Measurements from ENCODE around the gene TTC3.
A peak's percentile ranks its signal among the peaks of the same experiment; 100 is the strongest.
"Not testable (repeated sequence)": the region's sequence is repeated elsewhere in the genome, so short reads cannot be mapped to it uniquely, and the experiment has no call there.

The TTC3 gene, protein sequence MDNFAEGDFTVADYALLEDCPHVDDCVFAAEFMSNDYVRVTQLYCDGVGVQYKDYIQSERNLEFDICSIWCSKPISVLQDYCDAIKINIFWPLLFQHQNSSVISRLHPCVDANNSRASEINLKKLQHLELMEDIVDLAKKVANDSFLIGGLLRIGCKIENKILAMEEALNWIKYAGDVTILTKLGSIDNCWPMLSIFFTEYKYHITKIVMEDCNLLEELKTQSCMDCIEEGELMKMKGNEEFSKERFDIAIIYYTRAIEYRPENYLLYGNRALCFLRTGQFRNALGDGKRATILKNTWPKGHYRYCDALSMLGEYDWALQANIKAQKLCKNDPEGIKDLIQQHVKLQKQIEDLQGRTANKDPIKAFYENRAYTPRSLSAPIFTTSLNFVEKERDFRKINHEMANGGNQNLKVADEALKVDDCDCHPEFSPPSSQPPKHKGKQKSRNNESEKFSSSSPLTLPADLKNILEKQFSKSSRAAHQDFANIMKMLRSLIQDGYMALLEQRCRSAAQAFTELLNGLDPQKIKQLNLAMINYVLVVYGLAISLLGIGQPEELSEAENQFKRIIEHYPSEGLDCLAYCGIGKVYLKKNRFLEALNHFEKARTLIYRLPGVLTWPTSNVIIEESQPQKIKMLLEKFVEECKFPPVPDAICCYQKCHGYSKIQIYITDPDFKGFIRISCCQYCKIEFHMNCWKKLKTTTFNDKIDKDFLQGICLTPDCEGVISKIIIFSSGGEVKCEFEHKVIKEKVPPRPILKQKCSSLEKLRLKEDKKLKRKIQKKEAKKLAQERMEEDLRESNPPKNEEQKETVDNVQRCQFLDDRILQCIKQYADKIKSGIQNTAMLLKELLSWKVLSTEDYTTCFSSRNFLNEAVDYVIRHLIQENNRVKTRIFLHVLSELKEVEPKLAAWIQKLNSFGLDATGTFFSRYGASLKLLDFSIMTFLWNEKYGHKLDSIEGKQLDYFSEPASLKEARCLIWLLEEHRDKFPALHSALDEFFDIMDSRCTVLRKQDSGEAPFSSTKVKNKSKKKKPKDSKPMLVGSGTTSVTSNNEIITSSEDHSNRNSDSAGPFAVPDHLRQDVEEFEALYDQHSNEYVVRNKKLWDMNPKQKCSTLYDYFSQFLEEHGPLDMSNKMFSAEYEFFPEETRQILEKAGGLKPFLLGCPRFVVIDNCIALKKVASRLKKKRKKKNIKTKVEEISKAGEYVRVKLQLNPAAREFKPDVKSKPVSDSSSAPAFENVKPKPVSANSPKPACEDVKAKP (N-terminal part only)

DNA sequence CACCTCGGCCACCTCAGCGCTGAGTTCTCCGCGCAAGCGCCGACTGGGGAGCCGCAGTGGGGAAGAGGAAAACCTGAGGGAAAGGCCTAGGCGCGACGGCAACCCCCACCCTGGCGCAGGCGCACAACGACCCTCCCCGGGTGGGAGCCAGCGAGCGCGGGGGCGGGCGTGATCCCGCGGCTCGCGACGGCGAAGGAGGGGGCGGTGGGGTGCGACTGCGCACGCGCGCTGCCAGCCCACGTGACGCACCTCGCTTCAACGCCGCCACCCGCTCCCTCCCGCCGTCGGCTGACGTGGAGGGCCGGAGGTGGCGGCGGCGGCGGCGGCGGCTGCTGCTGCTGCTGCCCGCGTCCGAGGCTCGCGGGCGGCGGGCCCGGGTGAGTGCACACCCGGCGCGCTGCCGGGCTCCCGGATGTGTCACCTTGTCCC is at the start of gene TTC3, which contains the start of gene PIGP:
TTC3 (plus strand) TSS at position 267 of the 429 bp plus-strand sequence. CDS start 14,004 bp downstream, outside the sequence.
PIGP (minus strand) TSS at position 84 of the 429 bp plus-strand sequence. CDS start 556 bp downstream, outside the sequence.
- peak; percentile 91 for DNase-seq (ENCODE audit: low spot score)

GRCh38 chr21:37026499-37026898 is 46.6 kb upstream of the TTC3 start:
- DNase-seq (ENCODE audit: low spot score): no peak

- no peak for DNase-seq (ENCODE audit: low spot score)
Observed at GRCh38 chr21:37028570-37028969, 44.5 kb upstream of the TTC3 start.

DNA sequence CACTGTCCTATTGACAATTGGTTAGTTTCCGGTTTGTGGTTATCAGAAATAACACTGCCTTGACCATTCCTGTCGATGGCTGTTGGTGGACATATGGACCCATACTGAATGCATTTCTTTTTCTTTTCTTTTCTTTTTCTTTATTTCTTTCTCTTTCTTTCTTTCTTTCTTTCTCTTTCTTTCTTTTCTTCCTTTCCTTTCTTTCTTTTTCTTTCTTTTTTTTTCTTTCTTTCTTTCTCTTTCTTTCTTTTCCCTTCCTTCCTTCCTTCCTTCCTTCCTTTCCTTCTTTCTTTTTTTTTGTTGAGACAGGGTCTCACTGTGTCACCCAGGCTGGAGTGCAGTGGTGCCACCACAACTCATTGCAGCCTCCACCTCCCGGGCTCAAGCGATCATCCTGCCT is 42.2 kb upstream of the TTC3 start:
- no peak for DNase-seq (ENCODE audit: low spot score)

DNA sequence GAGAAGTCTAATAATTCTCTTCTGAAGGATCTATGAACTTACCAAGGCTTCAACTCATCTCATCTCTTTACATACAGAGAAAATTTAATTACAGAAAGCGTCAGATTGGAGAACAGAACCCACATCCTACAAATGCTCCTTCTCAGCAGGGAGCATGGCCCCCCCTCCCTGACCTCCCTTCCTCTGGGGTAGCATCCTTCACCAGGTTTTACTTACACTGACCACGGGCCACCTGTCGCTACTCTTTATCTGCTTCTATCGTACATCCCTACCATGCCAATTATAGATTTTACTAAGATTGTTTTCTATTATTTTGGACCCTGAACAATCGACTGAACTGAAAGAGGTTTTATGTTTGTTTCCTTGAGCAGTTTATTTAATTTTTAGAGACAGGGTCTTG is 40.8 kb upstream of the TTC3 start:
- DNase-seq (ENCODE audit: low spot score): no peak

DNA sequence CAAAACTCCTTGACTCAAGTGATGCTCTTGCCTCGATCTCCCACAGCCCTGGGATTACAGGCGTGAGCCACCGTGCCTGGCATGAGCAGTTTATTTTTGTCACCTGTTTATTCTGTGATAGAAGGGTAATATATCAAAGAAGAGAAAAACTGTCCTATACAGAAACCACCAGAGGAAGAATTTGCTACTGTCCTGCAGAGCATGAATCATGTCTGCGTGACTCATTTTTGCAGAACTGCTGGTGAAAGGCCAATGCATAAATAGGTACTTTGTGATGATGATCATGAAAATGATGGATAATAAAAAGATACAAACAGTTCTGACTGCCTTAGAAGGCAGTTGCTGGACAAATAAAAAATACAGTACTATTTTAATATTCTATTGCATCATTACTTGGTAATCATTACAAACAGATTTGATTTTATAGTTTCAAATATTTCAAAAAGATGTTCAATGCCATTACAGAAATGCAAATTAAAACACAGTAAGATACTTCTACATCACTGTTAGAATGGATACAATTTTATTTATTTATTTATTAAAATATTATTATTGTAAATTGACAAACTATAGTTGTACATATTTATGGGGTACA is 40.1 kb upstream of the TTC3 start:
- DNase-seq (ENCODE audit: low spot score): no peak

- DNase-seq (ENCODE audit: low spot score): not testable (repeated sequence)
Observed at GRCh38 chr21:37034394-37034793, 38.7 kb upstream of the TTC3 start.

- DNase-seq (ENCODE audit: low spot score): no peak
Observed at GRCh38 chr21:37036177-37036576, 36.9 kb upstream of the TTC3 start.

DNA sequence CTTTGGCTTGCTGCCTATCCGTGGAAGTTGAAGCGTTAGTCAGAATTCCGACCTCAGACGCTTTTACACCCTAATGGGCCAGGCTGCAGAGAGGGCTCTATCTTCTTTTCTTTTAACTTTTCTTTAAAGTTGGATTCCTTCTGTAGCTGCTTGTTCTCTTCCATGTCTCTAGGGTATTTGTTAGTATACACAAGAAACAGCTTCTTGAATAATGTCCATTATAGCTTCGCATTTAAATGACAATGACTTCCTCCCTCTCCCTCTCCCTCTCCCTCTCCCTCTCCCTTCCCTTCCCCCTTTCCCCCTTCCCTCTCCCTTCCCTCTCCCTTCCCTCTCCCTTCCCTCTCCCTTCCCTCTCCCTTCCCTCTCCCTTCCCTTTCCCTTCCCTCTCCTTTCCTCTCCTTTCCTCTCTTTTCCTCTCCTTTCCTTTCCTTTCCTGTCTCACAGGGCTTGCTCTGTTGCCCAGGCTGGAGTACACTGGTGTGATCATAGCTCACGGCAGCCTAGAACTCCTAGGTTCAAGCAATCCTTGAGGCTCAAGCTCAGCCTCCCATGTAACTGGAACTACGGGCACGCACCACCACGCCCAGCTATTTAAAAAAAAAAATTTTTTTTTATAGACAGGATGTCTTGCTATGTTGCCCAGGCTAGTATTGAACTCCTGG is 33.5 kb upstream of the TTC3 start:
- no peak for DNase-seq (ENCODE audit: low spot score)

DNA sequence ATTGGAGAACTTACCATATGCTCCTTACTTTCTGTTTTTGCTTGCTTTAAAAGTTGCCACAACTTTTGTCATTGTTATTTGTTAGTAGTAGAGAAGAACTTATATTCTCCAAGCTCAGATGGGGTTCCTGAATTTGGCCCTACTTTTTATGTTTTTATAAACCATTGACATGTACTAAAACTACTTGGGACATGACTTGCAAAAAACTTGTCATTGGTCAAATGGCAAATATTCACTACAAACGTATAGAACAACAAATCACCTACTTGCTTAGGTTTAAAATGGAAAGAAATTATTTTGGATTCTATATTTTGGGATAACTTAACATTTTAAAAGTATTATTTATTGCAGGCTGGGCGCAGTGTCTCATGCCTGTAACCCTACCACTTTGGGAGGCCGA is 32.8 kb upstream of the TTC3 start:
- DNase-seq (ENCODE audit: low spot score): no peak

GRCh38 chr21:37041706-37042271 is 31.3 kb upstream of the TTC3 start:
- no peak for DNase-seq (ENCODE audit: low spot score)

- no peak for DNase-seq (ENCODE audit: low spot score)
Observed at GRCh38 chr21:37043818-37044217, 29.2 kb upstream of the TTC3 start.

GRCh38 chr21:37044643-37045042 is 28.4 kb upstream of the TTC3 start:
- no peak for DNase-seq (ENCODE audit: low spot score)

DNA sequence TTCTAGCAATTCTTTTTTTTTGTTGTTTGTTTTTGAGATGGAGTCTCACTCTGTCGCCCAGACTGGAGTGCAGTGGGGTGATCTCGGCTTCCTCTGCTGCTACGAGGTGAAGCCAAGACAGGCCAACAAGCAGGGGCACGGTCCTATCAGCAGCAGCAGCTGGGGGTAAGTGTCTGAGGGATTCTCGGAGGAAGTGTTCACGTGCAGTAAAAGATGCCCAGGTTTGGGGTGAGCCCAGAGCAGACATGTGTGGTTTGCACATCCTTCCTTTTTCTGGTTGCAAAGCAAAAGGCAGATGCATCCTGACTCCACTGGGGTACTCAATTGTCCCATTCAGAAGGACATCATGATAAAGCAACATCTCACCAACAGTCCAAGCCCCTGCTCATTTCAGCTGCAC is 27.9 kb upstream of the TTC3 start:
- DNase-seq (ENCODE audit: low spot score): no peak

DNA sequence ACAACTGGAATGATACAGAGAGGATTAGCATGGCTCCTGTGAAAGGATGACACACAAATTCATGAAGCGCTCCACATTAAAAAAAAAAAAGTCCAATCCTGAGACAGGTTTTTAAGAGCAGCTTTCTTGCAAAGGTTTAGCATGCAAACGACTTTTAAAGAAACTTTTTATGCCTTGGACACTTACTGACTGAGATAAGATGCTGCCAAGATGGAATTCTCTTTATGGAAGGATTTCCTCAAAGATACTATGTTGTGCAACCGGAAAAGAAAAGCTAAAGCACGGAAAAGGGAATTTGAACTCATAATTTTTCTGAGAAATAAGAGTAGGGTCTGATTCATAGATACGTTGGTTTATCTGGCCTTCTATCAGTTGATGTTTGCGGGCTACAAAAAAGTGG is 27.5 kb upstream of the TTC3 start:
- DNase-seq (ENCODE audit: low spot score): no peak

DNA sequence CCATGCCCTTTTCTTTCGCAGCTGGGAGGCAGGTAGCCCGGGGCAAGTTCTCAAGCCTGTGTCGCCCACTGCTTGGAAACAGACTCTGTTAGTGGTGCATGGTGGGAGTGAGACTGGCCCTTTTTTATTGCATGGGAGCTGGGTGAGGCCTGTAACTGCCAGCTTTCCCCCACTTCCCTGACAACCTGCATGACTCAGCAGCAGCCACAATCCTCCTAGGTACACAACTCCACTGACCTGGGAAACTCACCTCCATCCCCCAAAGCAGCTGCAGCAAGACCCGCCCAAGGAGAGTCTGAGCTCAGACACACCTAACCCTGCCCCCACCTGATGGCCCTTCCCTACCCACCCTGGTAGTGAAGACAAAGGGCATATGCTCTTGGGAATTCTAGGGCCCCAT is 26.0 kb upstream of the TTC3 start:
- DNase-seq (ENCODE audit: low spot score): no peak

GRCh38 chr21:37049741-37050140 is 23.3 kb upstream of the TTC3 start:
- not testable (repeated sequence) for DNase-seq (ENCODE audit: low spot score)

DNA sequence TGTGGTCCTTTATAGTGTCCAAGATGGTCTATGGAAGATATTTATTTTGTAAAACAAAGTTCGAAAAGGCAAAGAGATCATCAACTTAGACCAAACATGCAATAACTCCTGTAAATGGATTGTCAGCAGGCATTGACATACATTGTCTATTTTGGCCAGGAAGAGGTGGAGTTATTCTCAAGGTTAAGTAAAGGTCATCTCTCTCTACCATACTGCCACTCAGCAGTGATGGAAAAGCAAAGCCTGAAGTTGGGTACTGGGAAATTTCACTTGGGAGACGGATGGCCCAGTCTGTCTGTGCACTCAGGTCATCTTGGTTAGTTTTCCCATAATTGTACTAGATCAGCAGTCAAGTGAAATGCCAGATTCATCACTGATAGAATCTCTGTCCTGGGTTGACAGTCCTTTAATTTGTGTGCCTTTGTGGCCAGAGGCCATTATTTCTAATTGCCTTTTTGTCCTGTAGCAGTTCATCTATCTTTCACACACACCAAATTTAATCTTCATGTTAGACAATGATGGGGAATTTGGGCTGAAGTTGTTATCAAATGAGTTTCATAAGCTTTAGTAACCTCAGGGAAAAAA is 17.7 kb upstream of the TTC3 start:
- DNase-seq (ENCODE audit: low spot score): no peak

GRCh38 chr21:37057614-37058013 is 15.4 kb upstream of the TTC3 start:
- DNase-seq (ENCODE audit: low spot score): no peak

- DNase-seq (ENCODE audit: low spot score): peak; percentile 18
Observed at GRCh38 chr21:37058261-37058660, 14.8 kb upstream of the TTC3 start.

All from cerebellar cortex (tissue), 1 donor.